ENCODE data around the gene OR52N4.
"Not testable (repeated sequence)": the region's sequence is repeated elsewhere in the genome, so short reads cannot be mapped to it uniquely, and the experiment has no call there.

DNA sequence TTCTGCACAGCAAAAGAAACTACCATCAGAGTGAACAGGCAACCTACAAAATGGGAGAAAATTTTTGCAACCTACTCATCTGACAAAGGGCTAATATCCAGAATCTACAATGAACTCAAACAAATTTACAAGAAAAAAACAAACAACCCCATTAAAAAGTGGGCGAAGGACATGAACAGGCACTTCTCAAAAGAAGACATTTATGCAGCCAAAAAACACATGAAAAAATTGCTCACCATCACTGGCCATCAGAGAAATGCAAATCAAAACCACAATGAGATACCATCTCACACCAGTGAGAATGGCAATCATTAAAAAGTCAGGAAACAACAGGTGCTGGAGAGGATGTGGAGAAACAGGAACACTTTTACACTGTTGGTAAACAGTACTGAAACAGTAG lies 37.5 kb upstream of the OR52N4 start:
- TF ChIP-seq, protein P1, sequence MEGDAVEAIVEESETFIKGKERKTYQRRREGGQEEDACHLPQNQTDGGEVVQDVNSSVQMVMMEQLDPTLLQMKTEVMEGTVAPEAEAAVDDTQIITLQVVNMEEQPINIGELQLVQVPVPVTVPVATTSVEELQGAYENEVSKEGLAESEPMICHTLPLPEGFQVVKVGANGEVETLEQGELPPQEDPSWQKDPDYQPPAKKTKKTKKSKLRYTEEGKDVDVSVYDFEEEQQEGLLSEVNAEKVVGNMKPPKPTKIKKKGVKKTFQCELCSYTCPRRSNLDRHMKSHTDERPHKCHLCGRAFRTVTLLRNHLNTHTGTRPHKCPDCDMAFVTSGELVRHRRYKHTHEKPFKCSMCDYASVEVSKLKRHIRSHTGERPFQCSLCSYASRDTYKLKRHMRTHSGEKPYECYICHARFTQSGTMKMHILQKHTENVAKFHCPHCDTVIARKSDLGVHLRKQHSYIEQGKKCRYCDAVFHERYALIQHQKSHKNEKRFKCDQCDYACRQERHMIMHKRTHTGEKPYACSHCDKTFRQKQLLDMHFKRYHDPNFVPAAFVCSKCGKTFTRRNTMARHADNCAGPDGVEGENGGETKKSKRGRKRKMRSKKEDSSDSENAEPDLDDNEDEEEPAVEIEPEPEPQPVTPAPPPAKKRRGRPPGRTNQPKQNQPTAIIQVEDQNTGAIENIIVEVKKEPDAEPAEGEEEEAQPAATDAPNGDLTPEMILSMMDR (conservative IDR thresholded peaks at IDR 0.05; ENCODE audit: low read depth, low read length) = not testable (repeated sequence)
- not testable (repeated sequence) for TF ChIP-seq RFX5 (IDR thresholded peaks at IDR 0.05; ENCODE audit: low read depth, low read length); FOS (IDR thresholded peaks at IDR 0.05; ENCODE audit: low read depth, low read length); POLR2A (IDR thresholded peaks at IDR 0.05; ENCODE audit: low read depth, low read length); MXI1 (IDR thresholded peaks at IDR 0.05; ENCODE audit: borderline replicate concordance, low read depth, low read length); CEBPB (IDR thresholded peaks at IDR 0.05; ENCODE audit: low read depth, low read length); RAD21 (IDR thresholded peaks at IDR 0.05; ENCODE audit: low read length); BHLHE40 (IDR thresholded peaks at IDR 0.05; ENCODE audit: low read depth, low read length)
- TF ChIP-seq, protein P2, sequence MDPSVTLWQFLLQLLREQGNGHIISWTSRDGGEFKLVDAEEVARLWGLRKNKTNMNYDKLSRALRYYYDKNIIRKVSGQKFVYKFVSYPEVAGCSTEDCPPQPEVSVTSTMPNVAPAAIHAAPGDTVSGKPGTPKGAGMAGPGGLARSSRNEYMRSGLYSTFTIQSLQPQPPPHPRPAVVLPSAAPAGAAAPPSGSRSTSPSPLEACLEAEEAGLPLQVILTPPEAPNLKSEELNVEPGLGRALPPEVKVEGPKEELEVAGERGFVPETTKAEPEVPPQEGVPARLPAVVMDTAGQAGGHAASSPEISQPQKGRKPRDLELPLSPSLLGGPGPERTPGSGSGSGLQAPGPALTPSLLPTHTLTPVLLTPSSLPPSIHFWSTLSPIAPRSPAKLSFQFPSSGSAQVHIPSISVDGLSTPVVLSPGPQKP (IDR thresholded peaks at IDR 0.05; ENCODE audit: borderline replicate concordance, low read depth, low read length) = not testable (repeated sequence)

Data from IMR-90 (cell line).